Measurements from ENCODE around the gene AFF3.
"Not testable (repeated sequence)": the region's sequence is repeated elsewhere in the genome, so short reads cannot be mapped to it uniquely, and the experiment has no call there.

AFF3 gene

GRCh38 chr2:99688699-99689098, 453.7 kb downstream of the AFF3 start:
- no peak for DNase-seq

- DNase-seq = no peak
These were observed 459.9 kb downstream of the AFF3 start for GRCh38 chr2:99682275-99683060.

GRCh38 chr2:99680946-99681345, 461.4 kb downstream of the AFF3 start:
- no peak for DNase-seq

- DNase-seq = no peak
These were observed 462.9 kb downstream of the AFF3 start for GRCh38 chr2:99679518-99679917.

GRCh38 chr2:99678625-99679024, 463.8 kb downstream of the AFF3 start:
- DNase-seq = no peak

GRCh38 chr2:99677814-99678213, 464.6 kb downstream of the AFF3 start:
- DNase-seq = no peak

- DNase-seq = no peak
These were observed 467.2 kb downstream of the AFF3 start for GRCh38 chr2:99675130-99675661.

GRCh38 chr2:99674090-99674489, 468.3 kb downstream of the AFF3 start:
- no peak for DNase-seq

GRCh38 chr2:99672766-99673350, 469.5 kb downstream of the AFF3 start:
- no peak for DNase-seq

GRCh38 chr2:99670768-99671734, 471.3 kb downstream of the AFF3 start:
- no peak for DNase-seq

GRCh38 chr2:99666256-99666655, 476.1 kb downstream of the AFF3 start:
- DNase-seq = no peak

GRCh38 chr2:99663641-99664040, 478.7 kb downstream of the AFF3 start:
- no peak for DNase-seq

- DNase-seq = no peak
These were observed 479.5 kb downstream of the AFF3 start for GRCh38 chr2:99662761-99663341.

- not testable (repeated sequence) for DNase-seq
These were observed 480.6 kb downstream of the AFF3 start for GRCh38 chr2:99661761-99662160.

GRCh38 chr2:99660616-99661406, 481.6 kb downstream of the AFF3 start:
- no peak for DNase-seq

GRCh38 chr2:99659874-99660273, 482.5 kb downstream of the AFF3 start:
- DNase-seq = no peak

GRCh38 chr2:99657691-99658258, 484.6 kb downstream of the AFF3 start:
- no peak for DNase-seq

GRCh38 chr2:99656994-99657393, 485.4 kb downstream of the AFF3 start:
- DNase-seq = no peak

- DNase-seq = no peak
These were observed 489.0 kb downstream of the AFF3 start for GRCh38 chr2:99653433-99653832.

GRCh38 chr2:99652862-99653261, 489.5 kb downstream of the AFF3 start:
- DNase-seq = no peak

- no peak for DNase-seq
These were observed 490.3 kb downstream of the AFF3 start for GRCh38 chr2:99651930-99652670.

Measured in stimulated activated CD4-positive, alpha-beta T cell treated with anti-CD3 and anti-CD28 coated beads, Interleukin-4, amount 100 ng/mL, for 4 hours (primary cell).